Measurements from ENCODE around the gene STK24.

- no peak for TF ChIP-seq POLR2AphosphoS5 (IDR thresholded peaks at IDR 0.05; ENCODE audit: low read length)
- TF ChIP-seq POLR2A (IDR thresholded peaks at IDR 0.05; ENCODE audit: low read depth, low read length): no peak
- no peak for TF ChIP-seq USF2 (IDR thresholded peaks at IDR 0.05; ENCODE audit: borderline replicate concordance, low read depth, low read length)
- TF ChIP-seq ETV6 (conservative IDR thresholded peaks at IDR 0.05 in 1 of 2, IDR thresholded peaks at IDR 0.05 in 1 of 2; ENCODE audit: borderline replicate concordance in 1 of 2, low read depth in 1 of 2): no peak
Observed at GRCh38 chr13:98434060-98434459, 142.8 kb downstream of the STK24 start.
